Loucy (cell line): Measurements from ENCODE around the gene DCPS.

Experiments used
- H2AFZ ChIP-seq: fragments of 200-600 bp; sonication (generic); 2 replicates; pipeline ENCODE4 v1.6.0; 2016; ENCODE audit warnings: antibody characterized with exemption, mild to moderate bottlenecking, low read length, moderate library complexity
- H3F3A ChIP-seq: fragments of 200-600 bp; 2 replicates; pipeline ENCODE4 v1.6.0; 2016; ENCODE audit warnings: antibody characterized with exemption, low read depth, mild to moderate bottlenecking
- H3K27me3 ChIP-seq: fragments of 200-600 bp; sonication (generic); 2 replicates; pipeline ENCODE4 v1.6.1; 2014; ENCODE audit warnings: low read length, mild to moderate bottlenecking; ENCODE audit not compliant: insufficient read depth, poor library complexity, severe bottlenecking
- H3K36me3 ChIP-seq: fragments of 200-600 bp; sonication (generic); 2 replicates; pipeline ENCODE4 v1.6.1; 2016; ENCODE audit warnings: low read length; ENCODE audit not compliant: insufficient read depth
- H3K4me1 ChIP-seq: fragments of 200-600 bp; sonication (generic); 2 replicates; pipeline ENCODE4 v1.5.1; 2014; ENCODE audit warnings: low read length, mild to moderate bottlenecking; ENCODE audit not compliant: insufficient read depth, poor library complexity, severe bottlenecking
- H3K4me2 ChIP-seq: fragments of 200-600 bp; sonication (generic); 2 replicates; pipeline ENCODE4 v1.6.0; 2014; ENCODE audit warnings: antibody characterized with exemption, low read length, low read depth, mild to moderate bottlenecking; ENCODE audit not compliant: poor library complexity, severe bottlenecking
- H3K4me3 ChIP-seq: fragments of 200-600 bp; sonication (generic); 2 replicates; pipeline ENCODE4 v1.5.1; 2014; ENCODE audit warnings: low read length, mild to moderate bottlenecking, mixed read lengths; ENCODE audit not compliant: poor library complexity, severe bottlenecking
- H3K79me2 ChIP-seq: fragments of 200-600 bp; sonication (generic); 2 replicates; pipeline ENCODE4 v1.6.1; 2014; ENCODE audit warnings: low read length; ENCODE audit not compliant: insufficient read depth
- H3K9ac ChIP-seq: fragments of 200-600 bp; sonication (generic); 2 replicates; pipeline ENCODE4 v1.6.0; 2014; ENCODE audit warnings: mild to moderate bottlenecking, low read depth, low read length, moderate library complexity; ENCODE audit not compliant: poor library complexity, severe bottlenecking
- H3K9me2 ChIP-seq: fragments of 200-600 bp; sonication (generic); replicated peaks from 2 replicates; pipeline ENCODE4 v1.6.1; 2016; ENCODE audit warnings: low read depth, low read length, mixed read lengths
- H3K9me3 ChIP-seq: fragments of 200-600 bp; sonication (generic); 2 replicates; pipeline ENCODE4 v1.6.1; 2014; ENCODE audit warnings: mild to moderate bottlenecking, antibody characterized with exemption, low read length, low read depth; ENCODE audit not compliant: insufficient read depth
- H4K20me1 ChIP-seq: fragments of 200-600 bp; sonication (generic); 2 replicates; pipeline ENCODE4 v1.6.0; 2014; ENCODE audit warnings: antibody characterized with exemption, low read length, mild to moderate bottlenecking; ENCODE audit not compliant: insufficient read depth, poor library complexity, severe bottlenecking
- EZH2phosphoT487 ChIP-seq: fragments of 200-600 bp; IDR thresholded peaks from 2 replicates; pipeline ENCODE4 v1.6.1; 2018; ENCODE audit warnings: antibody characterized with exemption, mild to moderate bottlenecking, moderate library complexity, borderline replicate concordance
- TF ChIP-seq, protein P1 (sequence below): fragments of 200-600 bp; sonication (generic); conservative IDR thresholded peaks from 2 replicates; pipeline ENCODE4 v1.5.1; 2014; ENCODE audit warnings: mild to moderate bottlenecking, antibody characterized with exemption, low read length

The DCPS gene

DNA sequence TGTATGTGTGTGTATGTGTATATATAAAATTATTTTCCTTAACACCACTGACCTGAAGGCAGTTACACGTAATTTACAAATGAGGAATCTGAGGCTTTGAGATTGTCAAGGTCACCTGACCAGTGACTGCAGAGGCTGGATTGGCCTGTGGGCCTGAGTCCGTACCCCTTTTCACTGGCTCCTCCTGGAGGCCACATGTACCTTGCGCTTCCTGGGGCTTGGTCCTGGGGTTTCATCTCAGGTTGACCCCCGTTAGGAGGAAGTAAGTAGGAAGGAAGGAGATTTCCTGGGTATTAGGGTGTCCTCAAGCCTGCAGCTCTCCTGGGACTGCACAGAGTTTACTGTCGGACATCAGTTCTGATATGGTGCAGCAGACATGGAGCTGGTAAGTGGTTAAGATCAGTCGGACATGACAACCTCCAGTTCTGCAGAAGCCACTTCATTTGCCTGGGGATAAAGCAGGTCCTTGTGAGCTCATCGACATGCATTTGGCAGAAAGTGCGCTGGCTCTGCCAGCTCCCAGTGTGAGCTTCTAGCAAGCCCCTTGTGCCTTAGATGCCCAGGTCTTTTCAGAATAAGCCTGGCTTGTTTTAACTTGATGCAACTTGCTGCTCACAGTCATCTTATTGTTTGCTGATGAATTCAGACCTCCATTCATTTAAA is 88.2 kb downstream of the DCPS start:
- Histone ChIP-seq H3K79me2 (peaks cover 87% of the 10 kb centered on the region), H3K9me3 (no peaks in the 10 kb centered on the region), H3F3A (peaks cover 17% of the 10 kb centered on the region), H3K36me3 (no peaks in the 10 kb centered on the region), H3K27me3 (no peaks in the 10 kb centered on the region), H3K4me2 (peak overlapping the region; percentile 78), H2AFZ (no peak overlapping the region), H3K4me3 (peak overlapping the region; percentile 67), H4K20me1 (no peaks in the 10 kb centered on the region), H3K9me2 (no peaks in the 10 kb centered on the region), H3K4me1 (peaks cover 63% of the 10 kb centered on the region), H3K9ac (peak overlapping the region; percentile 77)
- TF ChIP-seq EZH2phosphoT487, result no peak
- TF ChIP-seq, protein P1, sequence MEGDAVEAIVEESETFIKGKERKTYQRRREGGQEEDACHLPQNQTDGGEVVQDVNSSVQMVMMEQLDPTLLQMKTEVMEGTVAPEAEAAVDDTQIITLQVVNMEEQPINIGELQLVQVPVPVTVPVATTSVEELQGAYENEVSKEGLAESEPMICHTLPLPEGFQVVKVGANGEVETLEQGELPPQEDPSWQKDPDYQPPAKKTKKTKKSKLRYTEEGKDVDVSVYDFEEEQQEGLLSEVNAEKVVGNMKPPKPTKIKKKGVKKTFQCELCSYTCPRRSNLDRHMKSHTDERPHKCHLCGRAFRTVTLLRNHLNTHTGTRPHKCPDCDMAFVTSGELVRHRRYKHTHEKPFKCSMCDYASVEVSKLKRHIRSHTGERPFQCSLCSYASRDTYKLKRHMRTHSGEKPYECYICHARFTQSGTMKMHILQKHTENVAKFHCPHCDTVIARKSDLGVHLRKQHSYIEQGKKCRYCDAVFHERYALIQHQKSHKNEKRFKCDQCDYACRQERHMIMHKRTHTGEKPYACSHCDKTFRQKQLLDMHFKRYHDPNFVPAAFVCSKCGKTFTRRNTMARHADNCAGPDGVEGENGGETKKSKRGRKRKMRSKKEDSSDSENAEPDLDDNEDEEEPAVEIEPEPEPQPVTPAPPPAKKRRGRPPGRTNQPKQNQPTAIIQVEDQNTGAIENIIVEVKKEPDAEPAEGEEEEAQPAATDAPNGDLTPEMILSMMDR, result peak; percentile 57

GRCh38 chr11:126392633-126393013 is 88.8 kb downstream of the DCPS start:
- TF ChIP-seq EZH2phosphoT487, result no peak
- TF ChIP-seq, protein P1, result no peak
- no peaks in the 10 kb centered on the region for H3K36me3 ChIP-seq
- H3K27me3 ChIP-seq, result no peaks in the 10 kb centered on the region
- peak overlapping the region; percentile 67 for H3K4me3 ChIP-seq
- H3K4me1 ChIP-seq, result peaks cover 58% of the 10 kb centered on the region
- H3K79me2 ChIP-seq, result peaks cover 87% of the 10 kb centered on the region
- no peaks in the 10 kb centered on the region for H3K9me2 ChIP-seq
- H4K20me1 ChIP-seq, result no peaks in the 10 kb centered on the region
- peak overlapping the region; percentile 77 for H3K9ac ChIP-seq
- peak overlapping the region; percentile 78 for H3K4me2 ChIP-seq
- no peak overlapping the region for H2AFZ ChIP-seq
- no peaks in the 10 kb centered on the region for H3K9me3 ChIP-seq
- H3F3A ChIP-seq, result peaks cover 17% of the 10 kb centered on the region

DNA sequence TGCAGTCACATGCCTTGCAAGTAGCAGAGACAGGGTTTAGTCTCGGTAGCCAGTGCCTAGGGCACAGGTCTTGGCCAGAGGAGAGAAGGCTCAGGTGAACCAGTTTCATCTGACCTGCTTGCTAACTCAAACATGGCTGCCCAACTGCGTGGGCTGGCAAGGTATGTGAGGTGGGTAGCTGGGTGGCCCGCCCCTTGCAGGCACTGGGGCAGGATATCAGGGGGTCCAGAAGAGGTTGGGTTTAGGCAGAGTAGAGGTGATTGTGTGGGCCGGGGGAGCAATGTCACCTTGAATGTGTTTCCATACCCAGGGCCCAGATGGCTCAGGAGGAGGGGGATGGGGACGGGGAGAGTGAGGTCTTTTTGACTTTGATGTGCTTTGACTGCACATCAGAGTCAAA is 89.3 kb downstream of the DCPS start:
- peaks cover 52% of the 10 kb centered on the region for H3K4me1 ChIP-seq
- H3K79me2 ChIP-seq, result peaks cover 87% of the 10 kb centered on the region
- H3K9ac ChIP-seq, result peak overlapping the region; percentile 77
- no peaks in the 10 kb centered on the region for H3K36me3 ChIP-seq
- H3K27me3 ChIP-seq, result no peaks in the 10 kb centered on the region
- H4K20me1 ChIP-seq, result no peaks in the 10 kb centered on the region
- TF ChIP-seq, protein P1, result no peak
- TF ChIP-seq EZH2phosphoT487, result no peak
- peak overlapping the region; percentile 78 for H3K4me2 ChIP-seq
- peaks cover 17% of the 10 kb centered on the region for H3F3A ChIP-seq
- peak overlapping the region; percentile 67 for H3K4me3 ChIP-seq
- H2AFZ ChIP-seq, result no peak overlapping the region
- no peaks in the 10 kb centered on the region for H3K9me3 ChIP-seq
- no peaks in the 10 kb centered on the region for H3K9me2 ChIP-seq
